Measurements from ENCODE around the gene CAMTA1. TPM values are rescaled to one million over a fixed set of nuclear protein-coding genes. Genes with fewer than 3 reads are reported as not detected.

Gene CAMTA1
- total RNA-seq, 4 donors from 2014 or later = 57.4 to 88.3 (median 62.1) TPM

GRCh38 chr1:7422561-7422960, 637.3 kb downstream of the CAMTA1 start:
- no peak for TF ChIP-seq CTCF (IDR thresholded peaks at IDR 0.05)
- no peak for TF ChIP-seq POLR2A (IDR thresholded peaks at IDR 0.05)
- peak in 2 of 3 donors; percentile 23 to 34 for DNase-seq
- H3K4me3 ChIP-seq = no peak overlapping the region
- no peaks in the 10 kb centered on the region for H3K27me3 ChIP-seq
- no peaks in the 10 kb centered on the region for H3K4me1 ChIP-seq
- H3K27ac ChIP-seq = no peak overlapping the region
- H3K9me3 ChIP-seq = no peaks in the 10 kb centered on the region
- no peaks in the 10 kb centered on the region for H3K36me3 ChIP-seq

GRCh38 chr1:7422966-7423365, 637.7 kb downstream of the CAMTA1 start:
- peak in 2 of 3 donors; percentile 19 to 40 for DNase-seq
- H3K36me3 ChIP-seq = no peaks in the 10 kb centered on the region
- H3K4me1 ChIP-seq = no peaks in the 10 kb centered on the region
- H3K4me3 ChIP-seq = no peak overlapping the region
- no peaks in the 10 kb centered on the region for H3K27me3 ChIP-seq
- H3K9me3 ChIP-seq = no peaks in the 10 kb centered on the region
- H3K27ac ChIP-seq = no peak overlapping the region
- TF ChIP-seq CTCF (IDR thresholded peaks at IDR 0.05) (no peak), POLR2A (IDR thresholded peaks at IDR 0.05) (no peak)

GRCh38 chr1:7424352-7424890, 639.2 kb downstream of the CAMTA1 start:
- H3K9me3 ChIP-seq = no peaks in the 10 kb centered on the region
- no peaks in the 10 kb centered on the region for H3K27me3 ChIP-seq
- H3K27ac ChIP-seq = no peak overlapping the region
- no peak for DNase-seq
- no peak for TF ChIP-seq POLR2A (IDR thresholded peaks at IDR 0.05)
- TF ChIP-seq CTCF (IDR thresholded peaks at IDR 0.05) = no peak
- no peaks in the 10 kb centered on the region for H3K36me3 ChIP-seq
- no peaks in the 10 kb centered on the region for H3K4me1 ChIP-seq
- no peak overlapping the region for H3K4me3 ChIP-seq

GRCh38 chr1:7425229-7425628, 640.0 kb downstream of the CAMTA1 start:
- DNase-seq = no peak
- Histone ChIP-seq H3K36me3 (no peaks in the 10 kb centered on the region), H3K9me3 (no peaks in the 10 kb centered on the region), H3K4me3 (no peak overlapping the region), H3K27ac (no peak overlapping the region), H3K4me1 (no peaks in the 10 kb centered on the region), H3K27me3 (no peaks in the 10 kb centered on the region)
- TF ChIP-seq CTCF (IDR thresholded peaks at IDR 0.05) (no peak), POLR2A (IDR thresholded peaks at IDR 0.05) (no peak)

- no peaks in the 10 kb centered on the region for H3K4me1 ChIP-seq
- no peaks in the 10 kb centered on the region for H3K36me3 ChIP-seq
- no peak overlapping the region for H3K27ac ChIP-seq
- H3K27me3 ChIP-seq = no peaks in the 10 kb centered on the region
- H3K9me3 ChIP-seq = no peaks in the 10 kb centered on the region
- H3K4me3 ChIP-seq = no peak overlapping the region
- no peak for DNase-seq
- TF ChIP-seq CTCF (IDR thresholded peaks at IDR 0.05) (no peak), POLR2A (IDR thresholded peaks at IDR 0.05) (no peak)
Measured at GRCh38 chr1:7425771-7426170, 640.5 kb downstream of the CAMTA1 start.
